HG03135 (cell line): ENCODE results near the gene RASGRP4.

Experiments used
- ATAC-seq: cut with Tn5 transposase; IDR thresholded peaks from one replicate; pipeline ENCODE4 v1.9.1; 2021; ENCODE audit warnings: mild to moderate bottlenecking, moderate library complexity; ENCODE audit not compliant: unreplicated experiment

RASGRP4 gene

GRCh38 chr19:38391911-38392464, 34.0 kb downstream of the RASGRP4 start:
- ATAC-seq: no peak

GRCh38 chr19:38389957-38390924, 35.8 kb downstream of the RASGRP4 start:
- ATAC-seq: no peak

- no peak for ATAC-seq
Measured at GRCh38 chr19:38389101-38389925, 36.7 kb downstream of the RASGRP4 start.

DNA sequence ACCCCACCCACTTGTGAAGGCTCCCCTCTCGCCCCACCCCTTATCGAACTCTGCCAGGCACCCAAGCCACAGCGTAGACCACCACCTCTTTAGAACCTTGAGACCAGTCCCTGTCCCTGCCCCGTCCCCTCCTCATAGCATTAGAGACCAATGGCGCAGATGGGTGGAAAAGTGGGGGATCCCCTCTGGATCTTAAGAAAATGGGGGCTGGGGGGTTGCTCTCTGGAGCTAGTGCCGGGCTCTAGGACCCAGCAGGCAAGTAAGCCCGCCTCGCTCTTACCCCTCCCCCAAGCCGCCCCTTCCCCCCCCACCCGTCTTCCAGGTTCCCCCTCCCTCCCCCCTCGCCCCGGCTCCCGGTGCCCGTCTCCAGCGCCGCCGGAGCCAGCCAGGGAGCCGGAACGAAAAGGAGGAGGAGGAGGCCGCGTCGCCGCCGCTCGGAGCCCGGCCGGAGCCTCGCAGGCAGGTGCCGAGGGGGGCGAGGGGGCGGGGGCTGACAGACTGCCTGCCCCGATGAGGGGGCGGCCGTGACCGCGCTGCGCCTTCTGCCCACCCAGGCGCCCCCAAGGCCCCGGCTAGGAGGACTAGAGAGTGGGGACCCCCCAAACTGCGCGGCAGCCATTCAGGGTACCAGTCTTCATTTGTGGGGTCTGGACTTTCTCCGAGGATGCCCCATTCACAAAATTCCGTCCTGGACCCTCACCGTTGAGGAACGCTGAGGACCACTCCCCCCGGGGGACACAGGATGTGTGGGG, 37.5 kb downstream of the RASGRP4 start, which contains the start of gene SPRED3:
SPRED3 (plus strand) TSS at position 349 of the 752 bp plus-strand sequence. CDS start 1,606 bp downstream, outside the sequence.
- ATAC-seq: no peak

- ATAC-seq: no peak
Measured at GRCh38 chr19:38387550-38388348, 38.3 kb downstream of the RASGRP4 start, which contains the start of gene GGN. Gene GGN, minus strand, starts transcription at chr19:38388034. Its CDS starts 773 bp downstream, at chr19:38387261.

DNA sequence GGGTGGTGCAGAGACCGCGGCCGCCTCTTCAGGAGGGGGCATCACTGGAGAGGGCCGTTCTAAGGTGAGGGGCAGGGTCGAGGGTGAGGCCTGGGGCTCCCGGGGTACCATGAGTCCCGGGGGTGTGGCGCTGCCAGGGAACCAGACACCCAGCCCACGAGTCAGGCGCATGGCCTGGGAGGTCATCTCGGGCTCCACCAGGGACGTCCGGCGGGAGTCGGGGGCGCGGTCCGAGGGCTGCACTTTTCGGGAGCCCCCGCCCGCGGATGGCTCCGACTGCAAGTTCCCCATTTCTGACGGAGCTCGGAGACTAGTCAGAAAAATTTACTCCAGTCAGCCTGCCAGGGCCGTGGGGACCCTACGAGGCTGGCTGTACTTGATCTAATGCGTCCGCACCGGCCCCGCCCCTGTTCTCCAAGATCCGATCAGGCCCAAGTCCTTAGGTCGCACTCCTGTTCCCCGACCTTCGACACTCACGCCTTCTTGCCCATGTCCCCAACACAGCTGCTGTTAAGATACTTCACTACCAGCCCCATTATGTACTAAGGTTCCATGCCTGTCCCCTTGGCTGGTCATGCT, 39.0 kb downstream of the RASGRP4 start:
- ATAC-seq: no peak

DNA sequence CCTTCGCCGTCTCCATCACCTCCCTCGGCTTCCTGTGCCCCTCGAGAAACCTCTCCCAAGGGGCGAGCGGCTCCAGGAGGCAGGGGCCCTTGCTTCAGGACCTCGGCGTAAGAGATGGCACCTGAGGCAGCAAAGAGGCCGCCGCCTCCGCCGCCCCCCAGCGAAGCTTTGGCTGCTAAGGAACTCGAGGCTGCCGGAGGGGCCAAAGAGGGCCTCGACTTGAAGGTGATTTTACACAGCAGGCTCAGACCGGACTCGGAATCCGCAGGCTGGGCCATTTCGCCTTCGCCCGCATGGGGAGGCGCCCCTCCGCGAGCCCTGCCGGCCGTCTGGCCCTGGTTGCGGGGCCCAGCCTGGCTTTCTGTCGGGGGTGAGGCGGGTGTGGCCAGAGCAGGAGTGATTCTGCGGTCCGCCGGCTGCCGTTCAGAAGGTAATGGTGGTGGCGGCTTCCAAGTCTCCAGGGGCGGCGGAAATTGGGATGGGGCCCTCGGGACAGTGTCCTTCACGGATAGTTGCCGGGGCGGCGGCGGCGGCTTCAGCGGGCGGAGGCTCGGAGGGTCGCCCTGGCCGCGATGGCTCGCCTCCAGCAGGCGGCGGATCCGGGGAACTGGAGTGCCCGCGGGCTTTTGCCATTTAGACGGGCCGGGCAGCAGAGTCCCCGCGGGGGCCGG, 39.6 kb downstream of the RASGRP4 start:
- no peak for ATAC-seq

GRCh38 chr19:38385804-38386257, 40.2 kb downstream of the RASGRP4 start:
- ATAC-seq: no peak

- no peak for ATAC-seq
Measured at GRCh38 chr19:38385057-38385803, 40.8 kb downstream of the RASGRP4 start.

- ATAC-seq: no peak
Measured at GRCh38 chr19:38384209-38385027, 41.6 kb downstream of the RASGRP4 start.

GRCh38 chr19:38383743-38384142, 42.3 kb downstream of the RASGRP4 start:
- no peak for ATAC-seq

DNA sequence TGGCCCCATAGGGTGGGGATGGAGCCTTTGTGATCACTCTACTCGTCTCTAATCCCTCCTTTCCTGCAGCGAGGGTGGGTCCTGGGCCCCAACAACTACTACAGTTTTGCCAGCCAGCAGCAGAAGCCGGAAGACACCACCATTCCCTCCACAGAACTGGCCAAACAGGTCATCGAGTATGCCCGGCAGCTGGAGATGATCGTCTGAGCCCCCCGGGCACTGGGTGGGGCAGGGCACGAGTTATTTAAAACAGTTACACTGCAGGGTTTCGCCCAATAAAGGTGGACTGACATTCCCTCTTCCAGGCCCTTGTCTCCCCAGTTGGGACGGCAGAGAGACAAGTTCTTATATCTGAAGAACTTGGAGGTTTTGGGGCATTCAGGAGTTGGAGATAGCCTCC, 42.8 kb downstream of the RASGRP4 start:
- no peak for ATAC-seq

- ATAC-seq: no peak
Measured at GRCh38 chr19:38381138-38381537, 44.9 kb downstream of the RASGRP4 start.

DNA sequence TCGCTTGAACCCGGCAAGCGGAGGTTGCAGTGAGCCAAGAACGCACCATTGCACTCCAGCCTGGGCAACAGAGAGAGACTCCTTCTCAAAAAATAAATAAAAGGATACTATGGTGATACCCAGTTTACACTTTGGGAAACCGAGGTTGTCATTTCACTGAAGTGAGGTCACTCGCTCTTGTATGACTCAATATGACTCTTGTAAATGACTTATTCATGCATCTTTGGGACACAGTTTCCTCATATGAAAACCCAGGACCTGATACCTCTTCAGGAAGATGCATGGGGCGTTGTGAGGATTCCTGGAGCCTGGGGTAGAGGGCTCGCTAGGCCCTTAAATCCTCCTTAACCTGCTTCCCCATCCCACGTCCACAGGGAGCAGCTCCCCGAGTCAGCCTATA, 47.2 kb downstream of the RASGRP4 start:
- ATAC-seq: no peak

- no peak for ATAC-seq
Measured at GRCh38 chr19:38377052-38377451, 49.0 kb downstream of the RASGRP4 start.

DNA sequence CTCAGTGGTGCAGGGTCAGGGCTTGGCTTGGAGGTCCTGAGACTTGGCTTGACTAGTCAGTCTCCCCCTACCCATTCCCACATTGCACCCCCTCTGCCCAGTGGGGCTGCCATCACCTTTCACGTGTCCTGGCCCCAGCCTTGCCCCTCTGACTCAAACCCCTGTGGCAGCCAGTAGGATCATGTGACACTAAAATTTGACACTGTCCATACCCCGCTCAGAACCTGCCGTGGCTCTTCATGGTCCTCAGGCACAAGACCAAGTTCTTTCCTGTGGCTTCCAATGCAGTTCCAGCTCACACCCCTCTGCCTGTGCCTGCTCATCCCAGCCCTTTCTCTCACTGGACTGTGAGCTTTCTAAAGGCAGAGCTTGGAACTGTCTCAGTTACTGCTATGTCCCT, 49.4 kb downstream of the RASGRP4 start:
- ATAC-seq: no peak

GRCh38 chr19:38375748-38376147, 50.3 kb downstream of the RASGRP4 start:
- no peak for ATAC-seq
